CD14-positive monocyte (primary cell): ENCODE measurements around the gene FBXO34. TPM values are rescaled to one million over a fixed set of nuclear protein-coding genes. Genes with fewer than 3 reads are reported as not detected.
A peak's percentile ranks its signal among the peaks of the same experiment; 100 is the strongest.

Experiments
- DNase-seq, 3 donors: peaks; one replicate each; pipeline ENCODE4 v3.0.0-alpha.2; 2011 to 2022
- H2AFZ ChIP-seq: 2 replicates; pipeline ENCODE4 v1.6.0; 2012; ENCODE audit warnings: mild to moderate bottlenecking, low read depth, low read length, inconsistent platforms; ENCODE audit not compliant: insufficient read depth, poor library complexity, severe bottlenecking
- H3K27ac ChIP-seq, 2 donors: 1 replicate in 1 of 2; 2 replicates in 1 of 2; pipeline ENCODE4 v1.5.1; 2012 to 2013; ENCODE audit warnings: low read length in 2 of 2, control low read depth in 1 of 2, inconsistent platforms in 1 of 2, low read depth in 1 of 2, mild to moderate bottlenecking in 1 of 2
- H3K27me3 ChIP-seq, 2 donors: one replicate each; pipeline versions ENCODE4 v1.6.0 to v1.6.1; 2011 to 2013; ENCODE audit warnings: low read length in 2 of 2; ENCODE audit not compliant: control insufficient read depth in 2 of 2, insufficient read depth in 2 of 2
- H3K36me3 ChIP-seq, 2 donors: replicated peaks in 1 of 2; 1 replicate in 1 of 2; 2 replicates in 1 of 2; pipeline versions ENCODE4 v1.5.1 to v1.6.1; 2012 to 2013; ENCODE audit warnings: low read length in 2 of 2, control low read depth in 1 of 2, inconsistent platforms in 1 of 2, mild to moderate bottlenecking in 1 of 2; ENCODE audit not compliant: insufficient read depth in 2 of 2, control insufficient read depth in 1 of 2
- H3K4me1 ChIP-seq, 2 donors: 1 replicate in 1 of 2; 2 replicates in 1 of 2; pipeline versions ENCODE4 v1.5.1 to v1.6.1; 2012 to 2013; ENCODE audit warnings: low read length in 2 of 2, control low read depth in 1 of 2, inconsistent platforms in 1 of 2, mild to moderate bottlenecking in 1 of 2, moderate library complexity in 1 of 2; ENCODE audit not compliant: insufficient read depth in 2 of 2, control insufficient read depth in 1 of 2
- H3K4me2 ChIP-seq: replicated peaks from 2 replicates; pipeline ENCODE3; 2012; ENCODE audit warnings: low read length, moderate library complexity, mild to moderate bottlenecking; ENCODE audit not compliant: poor library complexity, severe bottlenecking; ENCODE audit errors: extremely low read depth
- H3K4me3 ChIP-seq, 3 experiments: fragments of 200-600 bp in 1 of 3; sonication (generic) in 1 of 3; replicated peaks in 1 of 3; 1 replicate in 2 of 3; 2 replicates in 1 of 3; pipeline ENCODE4 v1.5.1; 2011 to 2013; ENCODE audit warnings: low read length in 3 of 3, mild to moderate bottlenecking in 3 of 3, control low read depth in 2 of 3, low read depth in 2 of 3, inconsistent platforms in 1 of 3, moderate library complexity in 1 of 3
- H3K79me2 ChIP-seq: 2 replicates; pipeline ENCODE4 v1.6.0; 2012; ENCODE audit warnings: mild to moderate bottlenecking, control low read depth, inconsistent platforms, low read length, moderate library complexity; ENCODE audit not compliant: insufficient read depth
- H3K9ac ChIP-seq: 2 replicates; pipeline ENCODE4 v1.6.0; 2017; ENCODE audit warnings: low read length, mild to moderate bottlenecking; ENCODE audit not compliant: insufficient read depth, poor library complexity, severe bottlenecking
- H3K9me3 ChIP-seq, 2 donors: replicated peaks in 1 of 2; 1 replicate in 1 of 2; 2 replicates in 1 of 2; pipeline versions ENCODE4 v1.5.1 to v1.6.1; 2012 to 2013; ENCODE audit warnings: low read length in 2 of 2, control low read depth in 1 of 2; ENCODE audit not compliant: control insufficient read depth in 1 of 2, insufficient read depth in 1 of 2
- H4K20me1 ChIP-seq: 2 replicates; pipeline ENCODE4 v1.6.0; 2012; ENCODE audit warnings: mild to moderate bottlenecking, low read length, control low read depth, moderate library complexity; ENCODE audit not compliant: insufficient read depth
- H3K27ac Mint-ChIP-seq, 7 donors: one replicate each; pipeline ENCODE4 v1.8.0; 2020; ENCODE audit warnings: mild to moderate bottlenecking in 7 of 7, mixed read lengths in 7 of 7, moderate library complexity in 6 of 7, inconsistent platforms in 2 of 7
- H3K27me3 Mint-ChIP-seq, 3 donors: one replicate each; pipeline ENCODE4 v1.8.0; 2021 to 2022; ENCODE audit warnings: low read depth in 3 of 3, mild to moderate bottlenecking in 3 of 3, mixed read lengths in 3 of 3, moderate library complexity in 3 of 3, inconsistent platforms in 1 of 3
- H3K36me3 Mint-ChIP-seq, 2 donors: one replicate each; pipeline ENCODE4 v1.8.0; 2020; ENCODE audit warnings: mixed read lengths in 2 of 2, inconsistent platforms in 1 of 2, mild to moderate bottlenecking in 1 of 2
- H3K4me1 Mint-ChIP-seq: one replicate; pipeline ENCODE4 v1.8.0; 2020; ENCODE audit warnings: mild to moderate bottlenecking, mixed read lengths
- H3K4me3 Mint-ChIP-seq, 2 donors: one replicate each; pipeline ENCODE4 v1.8.0; 2020; ENCODE audit warnings: mild to moderate bottlenecking in 2 of 2, mixed read lengths in 2 of 2, moderate library complexity in 1 of 2
- H3K9me3 Mint-ChIP-seq, 7 donors: one replicate each; pipeline ENCODE4 v1.8.0; 2020 to 2022; ENCODE audit warnings: mixed read lengths in 7 of 7, mild to moderate bottlenecking in 6 of 7, moderate library complexity in 6 of 7, inconsistent platforms in 2 of 7
- CTCF ChIP-seq: fragments of 200-600 bp; IDR thresholded peaks from one replicate; pipeline ENCODE4 v1.8.0; 2022; ENCODE audit warnings: antibody characterized with exemption, mild to moderate bottlenecking
- WGBS: methylation state at CpG from one replicate; pipeline ENCODE4 v1.1.5; 2013; ENCODE audit warnings: missing lambda C conversion rate; ENCODE audit not compliant: insufficient coverage; 5-methylcytosine and 5-hydroxymethylcytosine counted together
- intact Hi-C, 2 donors: fragments of 100-400 bp; cut with micrococcal nuclease; formaldehyde crosslinking; loops; one replicate each; pipeline versions ENCODE4 v1.15.0 to v1.15.1; 2023
- polyA plus RNA-seq, 3 donors: library from polyadenylated mRNA; depleted of rRNA in 1 of 3; unstranded in 2 of 3; stranded (reverse) in 1 of 3; fragments of 300-500 nt in 2 of 3; fragments of >200 nt in 1 of 3; fragmentation: Illumina TruSeq in 2 of 3; gene quantifications; 1 replicate in 2 of 3; 2 replicates in 1 of 3; pipeline ENCODE4 v1.2.3, GENCODE V29; 2012 to 2021

Gene FBXO34
- polyA plus RNA-seq, 3 donors, result 10.3 to 18.1 (median 17.3) TPM

GRCh38 chr14:55324812-55325211 is 53.6 kb downstream of the FBXO34 start:
- Histone ChIP-seq H3K4me3 (no peak overlapping the region), H3K4me1 (peaks cover 5 to 8% of the 10 kb centered on the region in 2 donors), H3K9me3 (no peaks in the 10 kb centered on the region), H3K27ac (no peak overlapping the region), H3K27me3 (no peaks in the 10 kb centered on the region), H4K20me1 (peaks cover 29% of the 10 kb centered on the region), H3K4me2 (no peak overlapping the region), H3K9ac (no peak overlapping the region), H3K36me3 (no peaks in the 10 kb centered on the region), H2AFZ (no peak overlapping the region), H3K79me2 (peaks cover 51% of the 10 kb centered on the region)
- H3K9me3 Mint-ChIP-seq, result peaks cover 0 to under 1% (median 0%) of the 10 kb centered on the region in 7 donors
- H3K4me3 Mint-ChIP-seq, result no peak overlapping the region
- peaks cover 0 to 17% of the 10 kb centered on the region in 2 donors for H3K36me3 Mint-ChIP-seq
- WGBS, result 100% methylated on average over 2 of the region's 2 CpGs
- TF ChIP-seq CTCF, result no peak
- H3K27ac Mint-ChIP-seq, result no peak overlapping the region
- intact Hi-C loops, result no loop called here
- DNase-seq, result no peak
- H3K4me1 Mint-ChIP-seq, result peaks cover 12% of the 10 kb centered on the region
- no peaks in the 10 kb centered on the region for H3K27me3 Mint-ChIP-seq

GRCh38 chr14:55327179-55327578 is 56.0 kb downstream of the FBXO34 start:
- Histone ChIP-seq H3K36me3 (no peaks in the 10 kb centered on the region), H3K4me2 (no peak overlapping the region), H3K27ac (peak overlapping the region in 1 of 2 donors; percentile 53), H3K4me3 (no peak overlapping the region), H3K9me3 (no peaks in the 10 kb centered on the region), H3K27me3 (no peaks in the 10 kb centered on the region), H3K79me2 (peaks cover 59% of the 10 kb centered on the region), H4K20me1 (peaks cover 42% of the 10 kb centered on the region), H3K4me1 (peaks cover 5 to 8% of the 10 kb centered on the region in 2 donors), H3K9ac (no peak overlapping the region), H2AFZ (peak overlapping the region; percentile 53)
- Mint-ChIP-seq H3K4me3 (peak overlapping the region in 1 of 2 donors; percentile 27), H3K36me3 (peaks cover 0 to 4% of the 10 kb centered on the region in 2 donors), H3K27ac (peak overlapping the region; percentile 4 to 62 (median 55)), H3K4me1 (peaks cover 12% of the 10 kb centered on the region), H3K27me3 (no peaks in the 10 kb centered on the region), H3K9me3 (no peaks in the 10 kb centered on the region)
- TF ChIP-seq CTCF, result no peak
- intact Hi-C loops, result no loop called here
- peak in 2 of 3 donors; percentile 11 to 19 for DNase-seq
- no CpG with 5 or more reads among the region's 1 CpG for WGBS
